Measurements from ENCODE around the gene KCNQ1. TPM values are rescaled to one million over a fixed set of nuclear protein-coding genes. Genes with fewer than 3 reads are reported as not detected.

The KCNQ1 gene
- total and polyA plus RNA-seq, 2 donors (not counting 3 experiments of a cell fraction or from before 2014, with no cell fraction given), result 0.07 to 0.09 TPM

GRCh38 chr11:2397005-2397404, 47.8 kb upstream of the KCNQ1 start:
- dilution Hi-C loops (cut with MboI; ENCODE audit: extremely low pct_ligation_motif_present, low sequenced_read_pairs), result no loop called here
- DNase-seq (ENCODE audit: low read depth, low spot score), result no peak
- CTCF ChIA-PET, result interaction anchor here (1.0 kb wide), 1 partner anchor 15 kb away, joined by 4 read pairs; no protein-coding TSS in a partner anchor
- Histone ChIP-seq H3K4me1 (ENCODE audit: control insufficient read depth, extremely low read depth, insufficient read depth, low read length) (peaks cover 17% of the 10 kb centered on the region), H3K9ac (replicated peaks; ENCODE audit: extremely low read depth, insufficient read depth, low read length) (no peak overlapping the region), H3K27ac (ENCODE audit: insufficient read depth, low read depth, low read length) (no peak overlapping the region), H2AFZ (ENCODE audit: low read depth, low read length) (no peak overlapping the region), H3K79me2 (ENCODE audit: control insufficient read depth, insufficient read depth, low read length) (peaks cover 25% of the 10 kb centered on the region), H3K9me1 (replicated peaks; ENCODE audit: control insufficient read depth, extremely low read depth, insufficient read depth, low read length) (no peaks in the 10 kb centered on the region), H3K9me3 (replicated peaks; ENCODE audit: control insufficient read depth, insufficient read depth, low read length) (no peaks in the 10 kb centered on the region), H3K4me3 (replicated peaks in 1 of 3; ENCODE audit: insufficient read depth in 1 of 3, low read depth in 1 of 3, low read length in 3 of 3) (no peak overlapping the region), H3K36me3 (ENCODE audit: control insufficient read depth in 2 of 2, extremely low read depth in 1 of 2, insufficient read depth in 2 of 2, low read length in 2 of 2) (peaks cover 7 to 34% of the 10 kb centered on the region in 2 experiments), H3K4me2 (ENCODE audit: insufficient read depth, low read length) (no peak overlapping the region), H4K20me1 (replicated peaks; ENCODE audit: control insufficient read depth, extremely low read depth, insufficient read depth, low read length) (no peaks in the 10 kb centered on the region), H3K27me3 (ENCODE audit: control insufficient read depth in 2 of 2, insufficient read depth in 2 of 2, low read length in 2 of 2) (no peaks in the 10 kb centered on the region)
- intact Hi-C loops (cut with micrococcal nuclease), result no loop called here
- BruUV-seq (replicated peaks), result TSS peak; percentile 23
- FAIRE-seq, result no peak
- TF ChIP-seq POLR2A (IDR thresholded peaks at IDR 0.05; ENCODE audit: low read depth, low read length) (no peak), POLR2AphosphoS5 (IDR thresholded peaks at IDR 0.05; ENCODE audit: insufficient read depth, low read depth, low read length) (no peak), MYC (IDR thresholded peaks at IDR 0.05; ENCODE audit: low read depth, low read length) (no peak), GATA2 (IDR thresholded peaks at IDR 0.05; ENCODE audit: insufficient read depth, insufficient read length, low read depth, low read length) (no peak), MAX (IDR thresholded peaks at IDR 0.05; ENCODE audit: insufficient read depth, insufficient read length) (no peak), FOS (IDR thresholded peaks at IDR 0.05; ENCODE audit: borderline replicate concordance, insufficient read depth, low read length) (no peak), EZH2 (IDR thresholded peaks at IDR 0.05; ENCODE audit: borderline replicate concordance, low read depth, low read length, severe bottlenecking) (no peak), JUN (IDR thresholded peaks at IDR 0.05; ENCODE audit: borderline replicate concordance, insufficient read depth, insufficient read length, low read depth) (no peak), CTCF (IDR thresholded peaks at IDR 0.05; ENCODE audit: extremely low read depth in 1 of 2, insufficient read depth in 1 of 2, low read depth in 1 of 2, low read length in 2 of 2) (no peak)
- POLR2A ChIA-PET, result no interaction called here
